HEK293T (cell line): ENCODE results near the gene ESRRB.

Experiments
- CTCF ChIA-PET: fragments of 350-600 bp; formaldehyde crosslinking; extraction: SDS; loops from one replicate; lab custom pipeline; 2021; ENCODE audit warnings: antibody characterized with exemption, inconsistent platforms; lab: Yijun Ruan, JAX
- POLR2A ChIA-PET: fragments of 350-600 bp; formaldehyde crosslinking; extraction: SDS; loops from one replicate; lab custom pipeline; 2020; ENCODE audit warnings: antibody characterized with exemption, inconsistent platforms; lab: Yijun Ruan, JAX
- DNase-seq: peaks from one replicate; pipeline ENCODE4 v3.0.0; 2012; ENCODE audit warnings: mixed read lengths; ENCODE audit errors: extremely low spot score
- ARNT ChIP-seq: fragments of 450-650 bp; IDR thresholded peaks from 2 replicates; pipeline ENCODE4 v1.6.1; 2017; ENCODE audit warnings: mild to moderate bottlenecking
- BHLHE40 ChIP-seq: fragments of 450-650 bp; IDR thresholded peaks from 2 replicates; pipeline ENCODE4 v1.6.1; 2016; ENCODE audit warnings: mild to moderate bottlenecking, moderate library complexity, borderline replicate concordance
- CTBP1 ChIP-seq: fragments of 450-650 bp; IDR thresholded peaks from 2 replicates; pipeline ENCODE4 v1.6.1; 2016; ENCODE audit warnings: borderline replicate concordance
- ELF4 ChIP-seq: fragments of 450-650 bp; IDR thresholded peaks from 2 replicates; pipeline ENCODE4 v1.6.1; 2017; ENCODE audit warnings: antibody characterized with exemption
- FOXA1 ChIP-seq: fragments of 450-650 bp; IDR thresholded peaks from 2 replicates; pipeline ENCODE4 v1.6.1; 2016; ENCODE audit warnings: mild to moderate bottlenecking
- FOXK2 ChIP-seq: fragments of 450-650 bp; IDR thresholded peaks from 2 replicates; pipeline ENCODE4 v1.6.1; 2016; ENCODE audit warnings: mild to moderate bottlenecking
- FOXM1 ChIP-seq: fragments of 450-650 bp; IDR thresholded peaks from 2 replicates; pipeline ENCODE4 v1.6.1; 2017; ENCODE audit warnings: mild to moderate bottlenecking, borderline replicate concordance
- HDGF ChIP-seq: fragments of 450-650 bp; IDR thresholded peaks from 2 replicates; pipeline ENCODE4 v1.6.1; 2017; ENCODE audit warnings: antibody characterized with exemption, borderline replicate concordance
- L3MBTL2 ChIP-seq: fragments of 450-650 bp; conservative IDR thresholded peaks from 2 replicates; pipeline ENCODE4 v1.6.1; 2016; ENCODE audit warnings: mild to moderate bottlenecking
- LEF1 ChIP-seq: fragments of 450-650 bp; IDR thresholded peaks from 2 replicates; pipeline ENCODE4 v1.6.1; 2017; ENCODE audit warnings: mild to moderate bottlenecking, borderline replicate concordance
- NFRKB ChIP-seq: fragments of 450-650 bp; IDR thresholded peaks from 2 replicates; pipeline ENCODE4 v1.6.1; 2016; ENCODE audit warnings: mild to moderate bottlenecking, moderate library complexity
- PKNOX1 ChIP-seq: fragments of 450-650 bp; IDR thresholded peaks from 2 replicates; pipeline ENCODE4 v1.6.1; 2016
- SP1 ChIP-seq: fragments of 450-650 bp; IDR thresholded peaks from 2 replicates; pipeline ENCODE4 v1.6.1; 2017
- SUZ12 ChIP-seq: fragments of 450-650 bp; IDR thresholded peaks from 2 replicates; pipeline ENCODE4 v1.6.1; 2016; ENCODE audit warnings: mild to moderate bottlenecking
- TARDBP ChIP-seq: fragments of 450-650 bp; IDR thresholded peaks from 2 replicates; pipeline ENCODE4 v1.6.1; 2016
- ZNF384 ChIP-seq: fragments of 450-650 bp; IDR thresholded peaks from 2 replicates; pipeline ENCODE4 v1.6.1; 2016

Gene ESRRB

DNA sequence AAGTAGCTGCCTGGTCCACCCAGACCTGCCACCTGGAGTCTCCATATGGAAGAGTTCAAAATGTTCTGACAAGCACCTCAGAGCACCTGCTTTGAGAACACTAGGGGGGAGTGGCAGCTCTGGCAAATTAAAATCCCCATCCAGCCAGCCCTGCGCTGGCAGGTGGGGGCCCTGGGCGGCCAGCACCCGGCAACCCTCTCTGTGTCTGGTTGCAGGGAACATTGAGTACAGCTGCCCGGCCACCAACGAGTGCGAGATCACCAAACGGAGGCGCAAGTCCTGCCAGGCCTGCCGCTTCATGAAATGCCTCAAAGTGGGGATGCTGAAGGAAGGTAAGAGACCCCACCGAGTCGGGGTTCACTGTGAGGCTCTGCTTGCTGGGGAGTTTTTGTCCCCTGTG, 86.4 kb downstream of the ESRRB start:
- ChIA-PET CTCF (no interaction called here), POLR2A (no interaction called here)
- DNase-seq = no peak
- no peak for TF ChIP-seq SP1
- TF ChIP-seq SUZ12 = no peak
- no peak for TF ChIP-seq PKNOX1
- no peak for TF ChIP-seq FOXM1
- no peak for TF ChIP-seq FOXA1
- no peak for TF ChIP-seq L3MBTL2
- no peak for TF ChIP-seq BHLHE40
- TF ChIP-seq ELF4 = no peak
- no peak for TF ChIP-seq LEF1
- TF ChIP-seq ZNF384 = no peak
- no peak for TF ChIP-seq NFRKB
- no peak for TF ChIP-seq TARDBP
- TF ChIP-seq FOXK2 = no peak
- no peak for TF ChIP-seq ARNT
- TF ChIP-seq CTBP1 = no peak
- TF ChIP-seq HDGF = no peak

DNA sequence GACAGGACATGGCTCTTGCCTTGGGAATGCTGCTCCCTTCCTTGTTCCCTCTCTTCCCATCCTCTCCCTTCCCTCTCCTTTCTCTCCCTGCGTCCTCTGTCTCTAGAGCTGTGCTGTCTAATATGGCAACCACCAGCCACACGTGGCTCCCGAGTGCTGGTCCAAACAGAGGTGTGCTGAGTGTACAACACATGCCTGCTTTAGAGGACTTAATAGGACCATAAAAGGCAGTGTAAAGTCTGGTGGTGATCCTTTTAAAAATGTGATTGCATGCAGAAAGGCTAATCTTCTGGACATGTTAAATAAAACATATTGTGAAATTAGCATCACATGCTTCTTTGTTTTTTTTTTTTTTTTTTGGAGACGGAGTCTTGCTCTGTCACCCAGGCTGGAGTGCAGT, 87.2 kb downstream of the ESRRB start:
- ChIA-PET POLR2A (no interaction called here), CTCF (no interaction called here)
- DNase-seq = no peak
- TF ChIP-seq FOXM1 = no peak

DNA sequence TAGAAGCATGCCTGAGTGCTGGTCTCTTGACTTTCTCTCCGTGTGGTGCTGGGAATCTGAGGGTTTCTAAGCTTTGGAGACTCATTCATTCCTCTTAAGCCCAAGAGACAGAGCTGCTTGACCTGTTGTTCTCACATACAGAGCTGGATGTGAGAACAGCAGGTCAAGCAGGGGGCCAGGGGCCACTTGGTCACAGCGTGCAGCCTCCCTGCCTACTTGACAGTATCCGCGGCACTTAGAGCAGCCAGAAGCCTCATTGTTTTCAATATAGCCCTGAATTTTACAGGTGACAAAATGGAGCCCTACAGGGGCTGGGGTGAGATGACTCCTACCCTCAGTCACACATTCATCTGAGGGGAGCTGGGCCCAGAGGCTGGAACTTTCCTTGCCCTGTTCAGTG, 88.9 kb downstream of the ESRRB start:
- TF ChIP-seq L3MBTL2 (no peak), FOXA1 (no peak), SP1 (no peak), FOXM1 (no peak), BHLHE40 (no peak)
- ChIA-PET POLR2A (interaction anchor here (1.3 kb wide), 1 partner anchor 8 kb away, joined by 4 read pairs; no protein-coding TSS in a partner anchor), CTCF (no interaction called here)
- DNase-seq = no peak

GRCh38 chr14:76465664-76466063, 89.7 kb downstream of the ESRRB start:
- ChIA-PET POLR2A (no interaction called here), CTCF (no interaction called here)
- TF ChIP-seq FOXK2 = no peak
- no peak for TF ChIP-seq BHLHE40
- TF ChIP-seq ELF4 = no peak
- TF ChIP-seq LEF1 = no peak
- TF ChIP-seq CTBP1 = no peak
- TF ChIP-seq HDGF = no peak
- no peak for TF ChIP-seq FOXA1
- no peak for TF ChIP-seq L3MBTL2
- no peak for TF ChIP-seq NFRKB
- TF ChIP-seq ARNT = no peak
- no peak for TF ChIP-seq SP1
- TF ChIP-seq TARDBP = no peak
- TF ChIP-seq ZNF384 = no peak
- TF ChIP-seq SUZ12 = no peak
- TF ChIP-seq FOXM1 = no peak
- TF ChIP-seq PKNOX1 = no peak
- no peak for DNase-seq

GRCh38 chr14:76467711-76468155, 91.8 kb downstream of the ESRRB start:
- ChIA-PET POLR2A (no interaction called here), CTCF (interaction anchor here (0.6 to 0.8 kb wide), 2 partner anchors 12 to 158 kb away, joined by 3 read pairs; no protein-coding TSS in a partner anchor)
- TF ChIP-seq FOXM1 (no peak), LEF1 (no peak), CTBP1 (no peak), PKNOX1 (no peak), ELF4 (no peak), BHLHE40 (no peak), FOXA1 (no peak), ZNF384 (no peak), FOXK2 (no peak), SP1 (no peak)
- DNase-seq = no peak

GRCh38 chr14:76472199-76472723, 96.3 kb downstream of the ESRRB start:
- no peak for TF ChIP-seq FOXK2
- no peak for TF ChIP-seq SUZ12
- TF ChIP-seq HDGF = no peak
- no peak for TF ChIP-seq FOXA1
- no peak for TF ChIP-seq PKNOX1
- no peak for TF ChIP-seq NFRKB
- no peak for TF ChIP-seq FOXM1
- no peak for TF ChIP-seq SP1
- TF ChIP-seq LEF1 = no peak
- no peak for TF ChIP-seq ELF4
- no peak for TF ChIP-seq CTBP1
- no peak for TF ChIP-seq L3MBTL2
- TF ChIP-seq ARNT = no peak
- no peak for TF ChIP-seq TARDBP
- TF ChIP-seq ZNF384 = no peak
- no peak for TF ChIP-seq BHLHE40
- no peak for DNase-seq
- CTCF ChIA-PET = interaction anchor here (1.0 to 1.8 kb wide), 2 partner anchors 14 to 16 kb away, joined by 3 to 14 read pairs; no protein-coding TSS in a partner anchor
- POLR2A ChIA-PET = interaction anchor here (0.9 kb wide), 1 partner anchor 14 kb away, joined by 4 read pairs; no protein-coding TSS in a partner anchor
